ENCODE data around the gene OGT.

OGT gene

GRCh38 chrX:71542411-71542810 is 9.5 kb downstream of the OGT start:
- Histone ChIP-seq H3K4me3 (replicated peaks; ENCODE audit: low read depth, low read length) (no peak overlapping the region), H3K27me3 (replicated peaks; ENCODE audit: control insufficient read depth, insufficient read depth, low read length) (no peaks in the 10 kb centered on the region), H3K36me3 (ENCODE audit: control insufficient read depth, insufficient read depth, low read length) (peaks cover 2% of the 10 kb centered on the region; the same call in 1 of the 2 replicates)
- no peak for TF ChIP-seq CTCF (IDR thresholded peaks at IDR 0.05; ENCODE audit: insufficient read depth, low read length, poor library complexity, severe bottlenecking)
- no peak for DNase-seq (ENCODE audit: extremely low read depth, insufficient read length)

GRCh38 chrX:71542825-71543224 is 9.9 kb downstream of the OGT start:
- Histone ChIP-seq H3K4me3 (replicated peaks; ENCODE audit: low read depth, low read length) (no peak overlapping the region), H3K27me3 (replicated peaks; ENCODE audit: control insufficient read depth, insufficient read depth, low read length) (no peaks in the 10 kb centered on the region), H3K36me3 (ENCODE audit: control insufficient read depth, insufficient read depth, low read length) (peaks cover 2% of the 10 kb centered on the region)
- DNase-seq (ENCODE audit: extremely low read depth, insufficient read length), result no peak
- TF ChIP-seq CTCF (IDR thresholded peaks at IDR 0.05; ENCODE audit: insufficient read depth, low read length, poor library complexity, severe bottlenecking), result no peak

GRCh38 chrX:71543316-71543715 is 10.4 kb downstream of the OGT start:
- no peaks in the 10 kb centered on the region for H3K27me3 ChIP-seq (replicated peaks; ENCODE audit: control insufficient read depth, insufficient read depth, low read length)
- no peak for TF ChIP-seq CTCF (IDR thresholded peaks at IDR 0.05; ENCODE audit: insufficient read depth, low read length, poor library complexity, severe bottlenecking)
- peaks cover 2% of the 10 kb centered on the region for H3K36me3 ChIP-seq (ENCODE audit: control insufficient read depth, insufficient read depth, low read length)
- H3K4me3 ChIP-seq (replicated peaks; ENCODE audit: low read depth, low read length), result no peak overlapping the region
- DNase-seq (ENCODE audit: extremely low read depth, insufficient read length), result no peak

- Histone ChIP-seq H3K27me3 (replicated peaks; ENCODE audit: control insufficient read depth, insufficient read depth, low read length) (no peaks in the 10 kb centered on the region), H3K4me3 (replicated peaks; ENCODE audit: low read depth, low read length) (no peak overlapping the region), H3K36me3 (ENCODE audit: control insufficient read depth, insufficient read depth, low read length) (peaks cover 2% of the 10 kb centered on the region)
- no peak for DNase-seq (ENCODE audit: extremely low read depth, insufficient read length)
- no peak for TF ChIP-seq CTCF (IDR thresholded peaks at IDR 0.05; ENCODE audit: insufficient read depth, low read length, poor library complexity, severe bottlenecking)
Measured at GRCh38 chrX:71545364-71545763, 12.5 kb downstream of the OGT start.

GRCh38 chrX:71546879-71547278 is 14.0 kb downstream of the OGT start:
- Histone ChIP-seq H3K27me3 (replicated peaks; ENCODE audit: control insufficient read depth, insufficient read depth, low read length) (no peaks in the 10 kb centered on the region), H3K4me3 (replicated peaks; ENCODE audit: low read depth, low read length) (no peak overlapping the region), H3K36me3 (ENCODE audit: control insufficient read depth, insufficient read depth, low read length) (peaks cover 2% of the 10 kb centered on the region)
- no peak for DNase-seq (ENCODE audit: extremely low read depth, insufficient read length)
- no peak for TF ChIP-seq CTCF (IDR thresholded peaks at IDR 0.05; ENCODE audit: insufficient read depth, low read length, poor library complexity, severe bottlenecking)

- TF ChIP-seq CTCF (IDR thresholded peaks at IDR 0.05; ENCODE audit: insufficient read depth, low read length, poor library complexity, severe bottlenecking), result no peak
- Histone ChIP-seq H3K27me3 (replicated peaks; ENCODE audit: control insufficient read depth, insufficient read depth, low read length) (no peaks in the 10 kb centered on the region), H3K4me3 (replicated peaks; ENCODE audit: low read depth, low read length) (no peak overlapping the region), H3K36me3 (ENCODE audit: control insufficient read depth, insufficient read depth, low read length) (peaks cover 2% of the 10 kb centered on the region)
- no peak for DNase-seq (ENCODE audit: extremely low read depth, insufficient read length)
Measured at GRCh38 chrX:71547339-71547738, 14.4 kb downstream of the OGT start.

All from GM06990 (cell line).